ENCODE measurements around the gene ARSB.
"Not testable (repeated sequence)": the region's sequence is repeated elsewhere in the genome, so short reads cannot be mapped to it uniquely, and the experiment has no call there.

Gene ARSB

DNA sequence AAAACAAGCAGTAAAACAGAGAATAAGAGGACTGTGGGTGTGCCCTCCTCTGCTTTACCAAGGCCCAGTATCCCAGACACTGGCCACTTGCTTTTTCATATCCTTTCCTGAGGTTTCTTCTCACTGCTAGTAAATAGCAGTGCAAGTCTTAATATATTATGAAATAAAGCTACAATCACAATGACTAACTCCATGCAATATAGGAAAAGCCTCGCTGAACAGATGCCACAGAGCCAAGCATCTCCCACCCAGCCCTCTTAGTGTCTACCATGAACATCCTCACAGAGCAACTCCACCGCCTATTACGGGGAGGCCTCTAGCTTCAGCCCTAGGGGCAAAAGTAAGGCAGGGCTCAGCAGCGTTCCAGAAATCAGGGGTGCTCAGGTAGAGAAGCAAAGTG, 205.8 kb downstream of the ARSB start:
- DNase-seq (ENCODE audit: low read depth): no peak

GRCh38 chr5:78778538-78778937, 206.6 kb downstream of the ARSB start:
- DNase-seq (ENCODE audit: low read depth): no peak

GRCh38 chr5:78777901-78778300, 207.2 kb downstream of the ARSB start:
- no peak for DNase-seq (ENCODE audit: low read depth)

DNA sequence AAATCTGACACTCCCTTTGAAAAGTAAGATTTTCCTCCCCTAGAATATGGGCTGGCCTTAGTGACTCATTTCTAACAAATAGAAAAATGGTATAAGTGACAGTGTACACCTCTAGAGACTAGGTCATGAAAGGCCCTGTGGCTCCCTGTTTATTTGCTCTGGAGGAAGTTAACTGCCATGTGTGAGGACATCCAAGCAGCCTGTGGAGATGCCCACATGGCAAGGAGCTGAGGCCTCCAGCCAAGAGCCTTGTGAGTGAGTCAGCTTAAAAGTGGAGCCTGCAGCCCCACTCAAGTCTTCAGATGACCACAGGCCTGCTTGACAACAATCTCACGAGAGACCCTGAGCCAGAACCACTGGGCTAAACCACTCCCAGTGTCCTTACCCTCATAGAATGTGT, 208.5 kb downstream of the ARSB start:
- no peak for DNase-seq (ENCODE audit: low read depth)

- DNase-seq (ENCODE audit: low read depth): no peak
Observed at GRCh38 chr5:78773655-78774054, 211.5 kb downstream of the ARSB start.

DNA sequence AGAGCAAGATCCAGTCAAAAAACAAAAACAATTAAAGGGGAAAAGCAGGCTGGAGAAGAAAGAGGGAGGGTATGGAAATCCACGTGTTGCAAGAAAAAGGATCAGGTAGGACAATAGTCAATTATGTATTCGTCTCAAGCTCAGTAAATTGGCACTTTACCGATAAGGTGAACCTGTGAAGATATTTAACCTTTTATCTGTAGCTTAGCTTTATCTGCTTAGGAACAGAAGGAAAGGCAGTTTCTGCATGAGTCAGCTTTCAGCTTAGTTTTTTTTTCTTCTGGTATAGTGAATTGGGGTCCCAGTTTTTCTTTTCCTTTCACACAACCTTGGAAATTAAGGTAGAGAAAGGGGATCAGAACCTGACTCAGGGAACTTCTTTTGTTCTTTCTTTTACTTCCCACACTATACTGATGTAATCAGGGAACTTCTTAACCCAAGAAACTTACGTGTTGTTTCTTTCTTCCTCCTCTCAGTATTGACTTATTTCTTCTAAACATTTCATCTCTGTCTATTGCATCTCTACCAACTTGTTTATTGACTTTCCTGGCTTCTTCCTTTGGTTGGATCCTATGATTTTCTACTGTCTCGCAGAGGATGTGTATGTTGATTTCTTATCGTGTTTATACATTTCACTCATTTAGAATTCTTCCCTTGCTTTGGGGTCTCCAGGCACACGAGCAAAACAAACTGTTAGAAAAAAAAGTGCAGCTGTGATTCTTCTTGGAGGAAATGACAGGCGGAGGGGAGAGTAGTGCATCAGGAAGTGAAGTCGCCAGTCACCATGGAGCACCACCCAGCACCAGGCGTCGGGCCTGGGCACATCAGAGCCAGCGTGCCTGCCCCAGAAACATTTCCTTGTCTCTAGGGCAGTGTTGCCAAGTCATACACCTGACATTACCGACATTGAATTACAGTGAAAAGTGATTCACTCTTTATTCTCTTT, 213.6 kb downstream of the ARSB start:
- DNase-seq (ENCODE audit: low read depth): no peak

GRCh38 chr5:78768781-78769380, 216.2 kb downstream of the ARSB start:
- DNase-seq (ENCODE audit: low read depth): no peak

GRCh38 chr5:78766412-78766762, 218.7 kb downstream of the ARSB start:
- DNase-seq (ENCODE audit: low read depth): no peak

DNA sequence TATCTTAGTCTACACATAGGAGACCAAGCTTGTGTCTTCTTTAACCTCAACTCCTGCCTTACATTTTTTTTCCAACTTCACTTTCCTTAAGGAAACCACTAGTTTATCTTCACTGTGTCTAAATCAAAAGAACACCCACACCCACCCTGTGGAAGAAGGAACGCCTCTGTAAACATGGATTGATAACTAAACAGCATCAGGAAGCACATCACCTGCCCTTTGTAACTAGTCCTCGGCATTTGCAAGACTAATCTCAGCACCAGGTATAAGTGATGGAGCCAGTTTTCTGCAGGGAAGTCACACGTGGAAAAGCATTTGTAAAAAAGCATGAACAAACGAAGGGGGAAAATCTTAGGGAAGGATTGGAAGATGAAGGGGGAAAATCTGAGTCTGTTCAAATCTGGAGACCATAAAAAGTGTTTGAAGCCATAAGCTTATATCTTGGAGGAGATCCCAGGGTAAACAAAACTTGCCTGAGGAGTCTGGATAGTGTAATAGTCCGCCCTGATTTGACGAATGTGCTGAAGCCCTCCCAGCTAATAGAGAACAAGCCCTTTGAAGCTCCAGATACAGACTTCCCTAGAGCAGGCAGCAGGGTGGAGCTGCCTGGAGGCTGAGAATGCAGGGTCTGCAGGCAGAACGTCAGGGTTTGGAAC, 219.2 kb downstream of the ARSB start:
- DNase-seq (ENCODE audit: low read depth): no peak

- DNase-seq (ENCODE audit: low read depth): no peak
Observed at GRCh38 chr5:78765116-78765515, 220.0 kb downstream of the ARSB start.

DNA sequence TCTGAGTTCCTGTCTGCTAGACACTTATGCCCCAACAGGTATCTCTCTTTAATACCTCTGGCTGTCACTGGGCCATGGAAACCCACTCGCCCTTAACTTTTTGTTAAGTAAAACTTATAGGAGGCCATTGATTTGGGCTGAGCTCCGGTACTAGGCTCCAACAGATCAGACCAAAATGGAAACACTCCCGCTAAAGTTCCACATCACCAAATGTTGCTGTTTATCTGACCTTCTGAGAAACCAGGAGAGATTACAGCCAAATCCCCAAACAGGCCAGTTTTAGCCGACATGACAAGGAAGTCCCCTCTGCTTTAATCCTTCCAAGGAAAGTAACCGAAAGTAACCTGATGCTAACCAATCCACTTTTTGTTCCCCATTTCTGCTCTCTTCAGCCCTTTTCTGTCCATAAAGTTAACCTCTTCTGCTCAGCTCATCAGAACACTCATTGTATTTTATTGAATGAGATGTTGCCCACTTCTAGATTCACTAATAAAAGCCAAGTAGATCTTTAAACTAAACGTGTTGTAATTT, 221.4 kb downstream of the ARSB start:
- DNase-seq (ENCODE audit: low read depth): no peak

DNA sequence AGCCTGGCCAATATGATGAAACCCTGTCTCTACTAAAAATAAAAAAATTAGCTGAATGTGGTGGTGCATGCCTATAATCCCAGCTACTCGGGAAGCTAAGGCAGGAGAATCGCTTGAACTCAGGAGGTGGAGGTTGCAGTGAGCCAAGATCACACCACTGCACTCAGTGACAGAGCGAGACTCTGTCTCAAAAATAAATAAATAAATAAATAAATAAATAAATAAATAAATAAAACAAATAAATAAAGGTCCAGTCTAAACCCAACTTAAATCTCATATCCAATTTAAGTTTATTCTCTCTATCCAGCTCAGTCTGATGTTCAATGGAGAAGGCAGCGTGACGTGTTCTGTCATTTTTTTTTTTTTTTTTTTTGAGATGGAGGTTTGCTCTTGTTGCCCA, 222.4 kb downstream of the ARSB start:
- not testable (repeated sequence) for DNase-seq (ENCODE audit: low read depth)

- DNase-seq (ENCODE audit: low read depth): no peak
Observed at GRCh38 chr5:78761840-78762239, 223.3 kb downstream of the ARSB start.

DNA sequence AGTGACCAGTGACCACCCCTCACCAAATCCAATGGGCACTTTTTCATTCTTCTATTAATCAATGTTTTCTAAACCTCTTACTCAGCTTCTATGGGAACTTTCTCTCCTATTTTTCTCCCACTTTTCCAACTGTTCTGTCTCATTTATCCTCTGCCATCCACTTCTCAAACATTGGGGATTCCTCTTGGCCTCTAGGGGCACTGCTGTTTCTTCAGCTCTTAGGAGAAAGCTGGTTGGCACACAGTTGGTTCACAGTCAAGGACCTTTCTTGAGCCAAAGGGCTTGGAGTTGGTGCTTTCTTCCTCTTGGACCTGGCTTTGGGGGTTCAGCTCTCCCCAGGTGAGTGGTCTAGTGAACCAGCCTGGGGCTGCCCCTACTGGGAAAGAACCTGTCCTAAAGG, 224.3 kb downstream of the ARSB start:
- no peak for DNase-seq (ENCODE audit: low read depth)

DNA sequence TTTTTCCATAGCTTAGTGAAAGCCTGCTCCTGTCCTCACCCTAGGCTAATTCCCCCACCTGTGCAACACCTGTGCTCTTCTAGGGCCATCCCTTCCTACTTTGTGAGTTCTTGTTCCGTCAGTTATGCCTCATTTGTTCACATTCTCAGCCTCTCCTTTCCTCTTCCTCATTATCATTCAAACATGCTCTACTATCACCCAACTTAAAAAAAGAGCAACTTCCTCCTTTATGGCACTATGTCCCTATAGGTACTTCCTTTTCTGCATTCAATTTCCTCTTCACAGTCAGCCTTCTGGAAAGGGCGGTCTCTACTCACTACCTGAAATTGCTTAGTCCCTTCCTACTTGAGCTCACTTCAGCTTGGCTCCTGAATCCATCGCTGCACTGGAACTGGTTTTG, 224.7 kb downstream of the ARSB start:
- DNase-seq (ENCODE audit: low read depth): no peak

DNA sequence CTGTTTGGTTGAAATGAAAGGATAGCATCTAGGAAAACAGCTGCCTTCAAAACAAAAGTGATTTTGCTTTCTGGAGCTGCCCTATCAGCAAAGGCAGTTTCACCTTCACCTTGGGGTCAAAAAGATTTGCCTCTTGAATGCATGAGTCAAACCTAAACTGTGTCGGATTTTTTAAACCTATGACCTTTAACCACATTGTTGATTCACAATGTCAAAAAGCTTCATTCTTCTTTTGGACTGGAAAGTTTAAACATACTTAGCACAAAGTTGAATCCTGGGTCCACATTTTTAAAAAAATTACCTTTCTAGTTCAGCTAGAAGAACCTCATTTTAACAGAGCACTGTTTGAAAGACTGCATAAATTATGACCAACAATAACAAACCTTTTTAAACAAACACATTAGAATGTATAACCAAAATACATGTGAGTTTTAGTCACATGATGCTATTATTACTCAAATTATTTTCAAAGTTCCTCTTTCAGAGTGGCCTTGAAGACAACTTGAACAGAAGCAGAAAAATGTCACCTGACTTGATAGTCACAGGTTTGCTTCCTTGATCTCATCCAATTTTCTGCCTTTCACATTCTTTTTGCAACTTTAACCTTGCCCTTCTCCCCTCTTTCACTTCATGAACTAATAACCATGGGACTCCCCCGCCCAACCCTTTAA, 226.8 kb downstream of the ARSB start:
- DNase-seq (ENCODE audit: low read depth): no peak

DNA sequence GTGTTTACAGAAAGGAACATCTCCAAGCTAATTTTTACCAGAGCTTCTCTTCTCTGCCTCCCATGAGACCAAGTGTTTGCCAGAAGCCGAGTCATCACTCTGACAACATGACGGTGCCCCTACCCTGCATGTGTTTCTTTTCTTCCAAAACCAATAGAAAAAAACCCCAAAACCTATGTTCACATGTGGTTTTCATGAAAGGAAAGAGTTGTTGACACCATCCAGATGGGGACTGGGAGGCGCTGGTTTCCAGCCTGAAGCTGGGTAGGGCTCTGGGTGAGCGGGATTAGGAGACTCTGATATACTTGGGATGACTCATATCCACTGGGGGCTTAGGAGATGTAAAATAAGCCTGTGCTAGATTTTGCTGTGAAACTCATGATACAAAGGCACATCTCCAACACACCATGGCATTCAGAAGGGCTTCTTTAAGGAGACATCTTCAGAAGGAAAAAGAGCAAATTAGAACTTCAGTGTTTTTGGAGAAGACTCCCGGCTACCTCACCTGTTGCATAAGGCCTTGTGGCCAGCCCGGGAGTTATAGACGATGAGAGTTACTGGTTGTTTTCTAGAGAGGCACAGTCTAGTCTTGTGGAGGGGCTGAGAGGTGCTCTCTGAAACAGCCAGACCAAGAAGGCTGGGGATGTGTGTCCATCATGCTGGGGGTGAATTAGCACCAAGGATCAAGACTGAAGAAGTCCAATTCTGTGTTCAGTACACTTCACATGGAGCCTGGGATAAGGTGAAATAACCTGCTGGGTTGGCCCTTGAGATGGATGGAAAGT, 227.6 kb downstream of the ARSB start:
- peak; percentile 88 for DNase-seq (ENCODE audit: low read depth)

GRCh38 chr5:78756858-78757257, 228.3 kb downstream of the ARSB start:
- DNase-seq (ENCODE audit: low read depth): no peak

GRCh38 chr5:78755822-78756429, 229.2 kb downstream of the ARSB start:
- DNase-seq (ENCODE audit: low read depth): no peak

DNA sequence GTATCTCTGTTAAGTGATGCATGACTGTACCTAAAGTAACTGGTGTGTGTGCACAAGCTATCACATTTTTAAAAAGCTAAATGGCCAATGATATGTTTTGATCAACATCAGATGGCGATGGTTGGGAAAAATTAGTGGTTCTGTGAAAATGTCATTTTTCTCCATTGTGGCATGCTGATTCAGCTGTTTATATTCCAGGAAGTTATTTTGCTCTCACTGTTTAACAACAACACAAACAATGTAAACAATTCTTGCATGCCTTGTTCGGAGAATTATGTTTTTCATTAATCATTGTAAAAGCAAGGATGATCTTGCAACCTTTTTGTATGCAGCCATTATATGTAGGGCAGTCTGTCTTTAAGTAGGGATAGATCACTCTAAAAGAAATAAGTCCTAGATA, 230.5 kb downstream of the ARSB start:
- no peak for DNase-seq (ENCODE audit: low read depth)

GRCh38 chr5:78753093-78753531, 232.0 kb downstream of the ARSB start:
- DNase-seq (ENCODE audit: low read depth): peak; percentile 72
